HEK293T (cell line): ENCODE data around the gene WIPF1.

Experiments used
- ARNT ChIP-seq: fragments of 450-650 bp; IDR thresholded peaks from 2 replicates; pipeline ENCODE4 v1.6.1; 2017; ENCODE audit warnings: mild to moderate bottlenecking
- BHLHE40 ChIP-seq: fragments of 450-650 bp; IDR thresholded peaks from 2 replicates; pipeline ENCODE4 v1.6.1; 2016; ENCODE audit warnings: mild to moderate bottlenecking, moderate library complexity, borderline replicate concordance
- CTBP1 ChIP-seq: fragments of 450-650 bp; IDR thresholded peaks from 2 replicates; pipeline ENCODE4 v1.6.1; 2016; ENCODE audit warnings: borderline replicate concordance
- FOXA1 ChIP-seq: fragments of 450-650 bp; IDR thresholded peaks from 2 replicates; pipeline ENCODE4 v1.6.1; 2016; ENCODE audit warnings: mild to moderate bottlenecking
- FOXK2 ChIP-seq: fragments of 450-650 bp; IDR thresholded peaks from 2 replicates; pipeline ENCODE4 v1.6.1; 2016; ENCODE audit warnings: mild to moderate bottlenecking
- NFRKB ChIP-seq: fragments of 450-650 bp; IDR thresholded peaks from 2 replicates; pipeline ENCODE4 v1.6.1; 2016; ENCODE audit warnings: mild to moderate bottlenecking, moderate library complexity
- SP1 ChIP-seq: fragments of 450-650 bp; IDR thresholded peaks from 2 replicates; pipeline ENCODE4 v1.6.1; 2017
- SUZ12 ChIP-seq: fragments of 450-650 bp; IDR thresholded peaks from 2 replicates; pipeline ENCODE4 v1.6.1; 2016; ENCODE audit warnings: mild to moderate bottlenecking
- TF ChIP-seq, protein P1 (sequence below): fragments of 450-650 bp; IDR thresholded peaks from 2 replicates; pipeline ENCODE4 v1.6.1; 2016

- TF ChIP-seq SUZ12, result no peak
- TF ChIP-seq, protein P1, sequence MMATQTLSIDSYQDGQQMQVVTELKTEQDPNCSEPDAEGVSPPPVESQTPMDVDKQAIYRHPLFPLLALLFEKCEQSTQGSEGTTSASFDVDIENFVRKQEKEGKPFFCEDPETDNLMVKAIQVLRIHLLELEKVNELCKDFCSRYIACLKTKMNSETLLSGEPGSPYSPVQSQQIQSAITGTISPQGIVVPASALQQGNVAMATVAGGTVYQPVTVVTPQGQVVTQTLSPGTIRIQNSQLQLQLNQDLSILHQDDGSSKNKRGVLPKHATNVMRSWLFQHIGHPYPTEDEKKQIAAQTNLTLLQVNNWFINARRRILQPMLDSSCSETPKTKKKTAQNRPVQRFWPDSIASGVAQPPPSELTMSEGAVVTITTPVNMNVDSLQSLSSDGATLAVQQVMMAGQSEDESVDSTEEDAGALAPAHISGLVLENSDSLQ, result no peak
- no peak for TF ChIP-seq CTBP1
- TF ChIP-seq ARNT, result no peak
- no peak for TF ChIP-seq SP1
- TF ChIP-seq FOXK2, result no peak
- TF ChIP-seq FOXA1, result no peak
- no peak for TF ChIP-seq BHLHE40
- no peak for TF ChIP-seq NFRKB
Measured at GRCh38 chr2:174594456-174594855, 3.1 kb downstream of the WIPF1 start.
